GM21825 (cell line): ENCODE measurements around the gene DIAPH2.

Experiments
- ATAC-seq: cut with Tn5 transposase; IDR thresholded peaks from one replicate; pipeline ENCODE4 v1.9.1; 2021; ENCODE audit warnings: mild to moderate bottlenecking, moderate library complexity; ENCODE audit not compliant: unreplicated experiment

Gene DIAPH2

DNA sequence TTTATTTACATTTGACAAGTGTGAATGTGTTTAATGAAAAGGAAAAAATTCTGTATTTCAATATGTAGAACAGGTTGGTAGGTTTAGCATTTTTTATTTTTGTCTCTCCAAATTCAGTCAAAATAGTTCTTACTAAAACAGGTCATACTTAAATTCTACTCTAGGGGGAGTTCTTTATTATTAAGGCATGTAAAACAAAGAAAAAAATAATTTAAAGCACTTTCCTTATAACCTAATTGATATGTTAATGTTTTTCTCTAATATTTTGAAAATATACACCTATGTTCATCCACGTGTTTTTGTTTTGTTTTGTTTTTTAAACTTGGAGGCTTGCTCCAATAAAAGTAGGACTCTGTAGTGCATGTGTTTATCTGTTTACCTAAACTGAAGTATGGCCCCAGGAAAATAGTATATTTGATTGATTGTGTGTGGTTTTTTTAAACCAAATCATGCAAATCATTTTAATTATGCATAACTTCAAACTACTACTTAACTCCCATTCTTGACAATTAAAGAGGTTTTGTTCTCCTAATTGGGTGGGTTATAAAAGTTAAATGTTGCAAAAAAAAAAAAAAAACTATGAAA, 761.7 kb downstream of the DIAPH2 start:
- ATAC-seq, result no peak

DNA sequence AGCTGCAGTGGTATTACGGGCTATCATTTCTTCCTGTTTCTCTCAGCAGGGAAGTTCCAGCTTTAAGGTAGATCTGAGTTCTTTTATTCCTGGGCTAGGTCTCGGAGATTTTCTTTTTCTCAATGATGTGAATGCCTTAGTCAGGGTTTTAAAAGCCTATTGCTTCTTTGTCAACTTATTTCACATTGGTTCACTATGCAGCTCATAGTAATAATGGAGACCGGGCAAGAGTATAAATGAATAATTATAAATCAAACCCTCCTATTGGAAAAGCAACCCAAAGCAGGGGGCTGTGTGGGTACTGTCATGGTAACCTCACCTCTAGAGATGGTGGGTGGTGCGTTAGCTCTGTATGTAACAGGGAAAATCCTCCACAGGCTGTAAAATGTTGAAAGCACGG, 762.7 kb downstream of the DIAPH2 start:
- no peak for ATAC-seq

DNA sequence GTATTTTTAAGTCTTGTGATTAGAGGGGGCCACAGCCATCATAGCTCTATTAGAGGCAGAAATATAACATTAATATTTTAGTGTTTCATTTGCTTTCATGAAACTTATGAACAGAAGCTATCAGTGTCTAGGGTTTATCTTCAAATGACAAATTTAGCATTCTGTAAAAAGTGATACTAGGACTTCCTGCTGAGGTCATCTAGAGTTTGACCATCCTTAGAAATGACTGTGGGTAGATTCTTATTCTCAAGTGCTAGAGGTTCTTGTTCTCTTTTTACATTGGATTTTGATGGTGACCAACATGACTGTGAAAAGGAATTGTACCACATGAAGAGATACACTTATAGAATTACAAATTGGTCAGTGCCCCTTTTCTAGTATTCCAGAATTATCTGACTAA, 767.6 kb downstream of the DIAPH2 start:
- peak; percentile 60 for ATAC-seq

DNA sequence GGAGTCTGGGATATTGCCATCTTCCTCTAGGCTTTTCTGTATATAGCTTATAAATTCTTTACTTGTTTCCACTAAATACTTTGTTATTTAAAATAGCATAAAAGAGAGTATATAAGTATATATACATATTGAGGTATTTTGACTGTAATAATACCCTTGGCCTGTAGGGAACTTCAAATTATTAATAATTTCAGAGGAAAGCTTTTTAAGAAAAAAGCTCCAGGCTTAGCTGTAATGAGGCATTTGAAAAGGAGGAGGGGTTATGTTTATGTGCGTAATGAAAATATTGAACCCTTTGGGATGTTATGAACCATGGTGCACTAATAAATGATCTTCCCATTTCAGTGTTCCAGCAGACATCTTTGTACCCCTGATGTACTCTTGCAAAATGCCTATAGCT, 777.1 kb downstream of the DIAPH2 start:
- no peak for ATAC-seq

DNA sequence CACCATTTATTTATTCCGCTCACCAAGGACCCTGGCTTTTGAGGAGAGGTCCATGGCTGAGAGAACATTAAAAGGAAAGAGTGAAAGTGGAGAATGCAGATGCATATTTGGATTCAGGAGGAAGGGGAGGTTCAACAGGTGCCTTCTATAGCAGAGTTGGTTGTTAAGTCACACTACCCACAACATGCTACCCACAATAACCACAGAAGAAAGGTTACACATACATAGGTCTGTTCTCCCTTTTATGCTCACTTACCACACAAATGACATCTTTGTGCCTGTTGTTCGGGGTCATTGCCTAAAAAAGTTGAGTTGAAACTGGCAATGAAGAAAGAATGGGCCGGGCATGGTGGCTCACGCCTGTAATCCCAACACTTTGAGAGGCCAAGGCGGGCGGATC, 786.4 kb downstream of the DIAPH2 start:
- ATAC-seq, result no peak

DNA sequence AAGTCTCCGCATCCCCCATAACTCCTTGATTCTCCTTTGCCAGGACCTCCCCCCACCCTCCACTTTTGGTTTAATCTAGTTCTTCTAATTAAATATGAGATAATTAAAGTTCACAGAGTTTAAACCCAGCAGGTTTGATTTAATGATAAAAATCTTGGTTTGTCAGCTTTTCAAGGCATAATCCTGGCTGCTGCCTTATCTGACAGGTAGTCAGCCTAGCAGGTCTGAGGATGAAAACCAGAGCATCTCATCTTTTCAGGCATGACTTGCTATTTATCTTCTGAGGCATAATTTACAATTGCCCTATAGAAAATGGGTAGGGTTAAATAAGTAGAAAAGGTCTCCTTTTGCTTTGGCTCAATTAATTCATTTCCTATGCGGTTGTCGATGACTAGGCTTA, 790.3 kb downstream of the DIAPH2 start:
- ATAC-seq, result no peak

DNA sequence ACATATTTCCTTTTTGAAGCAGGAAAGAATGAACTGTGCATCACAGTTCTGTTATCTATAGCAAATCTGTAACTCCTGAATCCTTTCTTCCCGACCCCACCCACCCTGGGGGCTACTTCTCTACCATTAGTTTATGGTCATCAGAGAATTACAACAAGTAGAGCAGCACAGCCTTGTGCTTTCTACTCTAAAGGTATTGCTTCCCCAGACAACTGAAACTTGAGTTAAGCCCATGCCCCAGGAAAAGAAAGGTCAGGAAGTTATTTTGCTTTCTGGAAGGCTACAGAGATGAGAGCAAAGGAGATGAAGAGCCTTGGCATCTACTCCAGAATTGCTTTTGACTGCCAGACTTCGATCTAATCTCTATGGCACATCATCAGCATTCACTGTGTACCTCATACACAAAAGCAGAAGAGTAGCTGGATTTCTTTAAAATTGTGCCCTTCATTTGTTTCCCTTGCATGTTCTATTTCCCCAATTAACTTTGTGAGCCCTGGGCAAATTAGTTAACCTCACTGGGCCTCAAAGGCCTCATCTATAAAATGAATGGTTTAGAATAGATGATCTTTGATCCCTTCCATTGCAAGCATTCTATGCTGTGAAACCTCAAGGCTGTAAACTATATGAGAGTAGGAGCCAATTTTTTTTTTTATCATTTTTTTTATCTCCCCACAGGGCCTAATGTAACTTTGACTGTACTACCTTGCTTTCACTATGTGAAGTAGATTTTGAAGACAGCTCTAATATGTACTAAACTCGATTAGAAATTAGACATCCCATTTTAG, 794.7 kb downstream of the DIAPH2 start:
- no peak for ATAC-seq

DNA sequence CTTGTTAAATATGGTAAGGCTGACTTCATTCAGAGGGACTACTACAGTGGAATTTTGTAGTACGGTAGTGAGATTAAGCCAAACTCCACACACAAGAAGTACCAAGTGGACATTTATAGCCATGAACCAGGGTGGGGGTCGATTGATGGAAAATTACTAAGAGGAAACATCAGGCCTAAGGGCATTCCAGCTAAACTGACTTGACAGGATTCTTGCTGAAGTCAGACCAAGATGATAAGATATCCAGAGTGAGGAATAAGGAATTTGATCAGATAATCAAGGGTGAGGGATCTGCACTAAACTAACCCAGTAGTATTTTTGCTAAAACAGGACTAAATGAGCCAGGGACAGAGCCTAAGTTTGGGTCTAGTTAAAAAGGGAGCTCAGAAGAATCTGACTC, 796.6 kb downstream of the DIAPH2 start:
- ATAC-seq, result no peak

DNA sequence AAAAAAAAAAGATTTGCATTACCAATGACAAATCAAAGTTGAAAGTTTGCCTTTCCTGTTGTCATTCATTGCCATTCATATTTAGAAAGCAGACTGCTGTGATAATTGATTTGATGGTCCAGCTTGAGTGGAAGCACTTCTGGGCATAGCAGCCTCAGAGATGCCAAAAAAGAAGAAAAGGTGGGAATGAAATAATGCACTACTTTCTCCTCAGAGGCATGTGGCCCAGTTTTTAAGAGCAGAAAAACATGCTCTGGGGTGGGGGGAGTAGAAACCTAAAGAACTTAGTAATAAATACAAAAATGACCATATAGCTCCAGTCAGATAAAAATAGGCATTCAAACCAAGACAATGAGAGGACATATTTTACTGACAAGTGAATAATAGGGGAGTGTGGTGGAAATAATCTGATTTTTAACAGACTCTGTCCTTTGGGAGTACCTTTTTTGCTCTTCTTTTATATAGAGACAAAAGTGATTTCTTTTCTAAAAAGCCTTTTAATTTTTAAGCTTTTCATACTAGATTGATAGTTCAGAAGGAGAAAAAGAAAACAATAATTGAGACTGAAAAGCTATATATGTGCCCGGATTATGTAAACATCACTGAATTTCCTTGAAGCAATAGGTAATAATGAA, 798.1 kb downstream of the DIAPH2 start:
- no peak for ATAC-seq

DNA sequence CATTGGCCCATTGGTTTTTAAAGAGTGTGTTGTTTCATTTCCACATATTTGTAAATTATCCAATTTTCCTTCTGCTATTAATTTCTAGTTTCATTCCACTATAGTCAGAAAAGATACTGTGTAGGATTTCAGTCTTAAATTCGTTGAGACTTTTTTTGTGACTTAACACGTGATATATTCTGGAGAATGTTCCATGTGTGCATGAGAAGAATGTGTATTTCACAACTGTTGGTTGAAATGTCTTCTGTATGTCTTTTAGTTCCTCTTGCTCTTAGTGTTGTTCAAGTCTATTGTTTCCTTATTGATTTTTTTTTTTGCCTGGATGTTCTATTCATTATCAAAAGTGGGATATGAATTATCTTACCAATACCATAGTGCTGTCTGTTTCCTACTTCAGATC, 806.0 kb downstream of the DIAPH2 start:
- ATAC-seq, result no peak

DNA sequence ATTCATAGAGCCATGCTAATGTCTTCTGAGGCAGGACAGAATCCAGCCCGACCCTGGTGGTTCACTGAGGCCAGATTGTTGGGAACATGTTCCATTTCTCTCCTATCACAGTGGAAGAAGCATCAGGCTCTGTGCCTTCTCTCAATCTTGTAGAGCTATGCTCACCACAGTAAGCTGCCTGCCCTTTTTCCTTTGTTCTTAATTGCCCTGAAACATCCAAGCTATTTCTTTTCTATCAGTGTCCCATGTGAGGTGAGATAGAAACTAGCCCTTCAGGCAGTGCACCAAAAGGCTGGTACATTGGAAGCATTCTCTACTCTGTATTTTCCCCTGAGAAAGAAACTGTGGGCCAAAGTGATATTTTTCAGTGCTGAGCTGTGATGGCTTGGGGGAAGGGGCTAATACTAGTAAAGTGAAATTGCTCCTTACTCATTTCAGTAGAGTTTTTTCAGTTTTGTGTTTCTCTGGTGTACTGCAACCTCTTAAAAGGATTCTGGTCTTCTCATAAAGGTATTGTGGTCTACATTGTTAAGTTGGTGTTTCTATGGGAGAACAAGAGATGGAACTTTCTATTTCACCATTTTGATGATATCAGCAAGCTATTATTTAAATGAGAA, 810.2 kb downstream of the DIAPH2 start:
- ATAC-seq, result peak; percentile 92

DNA sequence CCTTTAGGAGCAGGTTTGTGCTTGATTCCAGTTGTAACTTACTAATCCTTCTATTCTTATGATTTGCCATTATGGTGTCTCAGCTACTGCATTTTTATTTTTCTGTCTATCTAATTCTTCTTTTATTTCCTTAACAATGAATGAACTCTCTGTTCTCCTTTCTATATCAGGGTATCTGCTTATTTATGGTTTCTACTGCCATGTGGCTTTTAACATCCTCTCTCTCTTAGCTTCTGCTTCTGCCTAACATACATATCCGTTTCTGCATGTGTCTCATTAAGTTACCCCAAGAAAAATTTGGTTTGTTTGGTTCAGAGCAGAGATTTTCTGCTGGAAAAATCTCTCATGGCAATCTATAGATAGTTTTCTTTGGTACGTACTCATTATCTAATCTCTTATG, 813.5 kb downstream of the DIAPH2 start:
- ATAC-seq, result no peak

DNA sequence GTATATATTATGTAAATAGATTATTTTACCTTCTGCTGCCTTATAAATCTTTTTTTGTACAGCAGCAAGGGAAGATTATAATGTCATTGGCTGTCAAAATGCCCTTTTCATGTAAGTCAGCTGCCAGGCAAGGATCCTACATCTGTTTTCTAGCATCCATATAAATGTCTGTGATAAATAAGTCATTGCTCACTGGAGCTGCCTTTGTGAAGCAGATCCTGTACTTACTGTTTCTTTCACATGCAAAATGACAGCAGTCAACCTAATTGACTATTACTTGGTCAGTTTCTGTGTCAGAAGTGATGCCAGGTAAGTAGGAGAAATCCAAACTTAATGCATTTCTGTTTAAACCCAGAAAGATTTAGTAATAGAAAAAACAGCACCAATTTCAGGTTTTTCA, 819.8 kb downstream of the DIAPH2 start:
- no peak for ATAC-seq

DNA sequence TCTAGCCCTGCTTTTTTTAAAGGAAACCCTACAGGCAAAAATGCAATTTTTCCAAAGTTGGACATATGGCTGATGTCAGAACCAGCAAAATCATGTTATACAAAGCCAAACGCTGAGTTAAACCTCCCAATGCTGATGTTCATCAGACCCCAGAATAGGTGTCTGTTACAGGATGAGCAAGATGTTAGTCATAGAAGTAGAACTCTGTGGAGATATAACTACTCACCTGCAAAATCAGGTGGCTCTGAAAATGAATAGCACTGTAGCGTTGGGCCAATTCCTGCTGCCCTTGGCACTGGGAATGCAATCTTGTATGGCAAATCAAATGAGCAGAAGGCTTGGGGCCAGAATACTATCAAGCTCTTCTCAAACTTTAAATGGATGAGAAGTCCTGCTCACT, 833.1 kb downstream of the DIAPH2 start:
- ATAC-seq, result no peak

DNA sequence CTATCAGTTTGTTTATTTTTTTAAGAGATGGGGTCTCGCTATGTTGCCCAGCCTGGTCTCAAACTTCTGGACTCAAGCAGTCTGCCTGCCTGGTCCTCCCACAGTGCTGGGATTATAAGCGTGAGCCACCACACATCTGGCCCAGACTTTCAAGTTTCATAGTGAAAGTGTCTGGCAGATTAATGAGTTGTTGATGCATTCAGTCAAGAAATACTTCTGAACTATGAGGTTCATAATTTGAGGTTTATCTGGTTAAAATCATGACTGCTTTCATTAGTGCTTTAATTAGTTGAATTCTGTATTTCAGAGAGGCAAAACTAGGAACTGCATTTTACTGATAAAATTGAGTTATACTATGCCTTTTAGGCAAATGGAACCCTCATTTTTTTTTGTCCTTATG, 837.7 kb downstream of the DIAPH2 start:
- ATAC-seq, result no peak

DNA sequence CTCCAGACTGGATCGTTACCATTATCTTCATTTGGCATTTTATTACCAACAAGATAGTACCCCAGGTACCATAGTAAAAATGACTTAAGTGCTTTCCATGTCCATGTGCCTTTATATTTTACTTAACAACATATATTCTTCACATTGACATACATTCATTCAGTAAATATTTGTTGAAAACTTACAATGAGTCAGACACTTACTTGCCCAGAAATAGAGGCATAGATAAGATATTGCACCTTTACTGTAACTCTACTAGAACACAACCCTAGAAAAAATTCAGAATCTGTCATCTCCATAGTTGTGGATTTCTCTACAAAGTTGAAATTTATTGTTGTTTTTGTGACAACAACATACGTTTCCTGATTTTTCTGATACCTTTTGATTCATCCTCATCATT, 839.7 kb downstream of the DIAPH2 start:
- ATAC-seq, result no peak

DNA sequence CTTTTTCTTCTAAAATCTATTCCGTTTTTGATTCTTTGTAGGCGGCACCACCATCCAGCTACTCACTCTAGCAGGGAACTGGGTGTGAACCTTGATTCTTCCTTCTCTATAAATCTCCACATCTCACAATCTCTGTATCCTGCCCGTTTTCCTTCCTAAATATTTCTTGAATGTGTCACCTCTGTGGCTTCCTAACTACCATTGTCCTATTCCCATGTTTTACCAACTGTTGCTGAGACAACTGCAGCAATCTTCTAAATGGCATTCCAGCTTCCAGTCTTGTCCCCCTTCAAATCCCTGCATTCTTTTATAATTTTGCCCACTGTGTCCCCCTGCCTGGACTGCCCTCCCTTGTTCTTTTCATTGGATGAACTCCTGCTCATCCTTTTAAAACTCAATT, 840.4 kb downstream of the DIAPH2 start:
- ATAC-seq, result no peak

DNA sequence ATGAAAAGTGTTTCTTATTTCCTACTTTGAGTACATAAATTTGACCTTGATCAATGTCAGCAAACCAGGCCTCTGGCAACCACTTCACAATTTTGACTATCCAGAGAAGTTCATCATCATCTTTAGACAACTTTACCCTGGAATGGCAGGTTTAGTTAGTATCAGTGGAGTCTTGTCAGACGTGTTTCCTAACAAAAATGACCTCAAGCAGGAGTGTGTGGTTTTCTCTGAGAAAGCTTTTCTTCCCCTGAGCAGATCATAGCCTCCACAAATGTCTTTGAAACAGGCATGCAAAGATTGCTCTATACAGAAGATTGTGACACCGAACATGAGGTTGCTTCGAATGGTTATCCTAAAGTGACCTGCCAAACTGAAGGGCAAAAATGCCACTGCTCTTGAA, 841.3 kb downstream of the DIAPH2 start:
- ATAC-seq, result no peak

DNA sequence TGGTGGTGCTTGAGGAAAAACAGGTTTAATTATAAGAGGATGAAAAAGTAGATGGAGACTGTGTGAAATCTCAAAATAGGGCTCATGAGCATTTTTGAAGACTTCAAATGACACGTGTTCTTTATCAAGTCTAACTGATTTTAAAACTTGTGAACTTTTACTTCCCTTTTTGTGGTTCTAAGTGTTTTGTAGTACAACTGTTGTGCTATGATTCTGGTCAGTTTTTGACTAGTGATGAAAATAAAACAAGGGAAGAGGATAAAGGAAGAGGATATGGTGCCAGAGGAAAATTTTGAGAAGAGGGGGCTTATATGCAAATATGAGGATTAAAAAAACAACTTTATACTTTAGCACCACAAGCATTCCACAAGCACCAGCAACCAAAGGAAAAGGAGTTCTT, 843.1 kb downstream of the DIAPH2 start:
- no peak for ATAC-seq

DNA sequence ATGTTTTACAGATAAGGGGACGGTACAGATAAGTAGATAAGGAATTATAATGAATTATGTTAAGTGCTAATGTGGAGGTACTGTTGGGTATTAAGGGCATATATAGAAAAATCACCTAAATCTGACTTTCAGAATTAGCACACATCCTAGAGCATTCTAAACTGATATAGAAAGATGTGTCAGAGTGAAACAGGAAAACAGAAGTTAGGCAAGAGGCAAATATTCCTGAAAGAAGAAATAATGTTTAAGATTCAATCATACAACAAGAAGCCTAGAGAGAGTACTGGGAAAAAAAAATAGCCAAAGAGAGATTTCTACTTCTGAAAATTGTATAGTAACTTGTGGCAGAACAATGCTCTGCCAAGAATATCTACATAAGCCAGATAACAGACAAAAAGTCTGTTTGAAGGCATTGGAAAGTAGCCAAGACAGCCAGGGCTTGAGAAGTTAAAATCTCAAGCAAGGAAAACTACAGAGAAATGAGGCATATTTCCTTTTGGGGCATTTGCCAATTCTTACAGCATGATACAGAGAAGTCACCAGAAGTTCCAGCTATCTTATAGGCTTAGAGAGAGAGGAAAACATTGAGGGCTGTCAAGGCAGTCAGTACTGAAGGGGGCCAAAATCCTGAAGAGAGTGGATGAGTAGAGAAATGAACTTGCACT, 845.0 kb downstream of the DIAPH2 start:
- ATAC-seq, result no peak

DNA sequence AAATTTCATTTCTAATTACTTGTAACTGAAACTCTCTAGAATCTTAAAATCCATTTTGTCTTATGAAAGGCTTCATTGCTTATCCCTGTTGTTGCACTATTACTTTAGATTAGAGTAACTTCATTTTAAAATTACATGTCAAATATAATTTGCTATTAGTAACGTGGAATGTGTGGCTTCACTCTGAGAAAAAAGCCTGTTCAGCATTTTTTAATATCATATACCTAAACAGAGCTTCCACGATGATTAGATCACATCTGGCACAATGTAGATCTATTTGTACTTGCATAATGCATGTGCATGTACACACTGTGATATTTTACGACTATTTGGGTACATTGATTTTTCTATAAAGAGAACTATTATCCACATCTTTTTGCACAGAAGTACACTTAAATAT, 847.2 kb downstream of the DIAPH2 start:
- no peak for ATAC-seq
